ENCODE results near the gene SULT1C4.
"Not testable (repeated sequence)": the region's sequence is repeated elsewhere in the genome, so short reads cannot be mapped to it uniquely, and the experiment has no call there.

Gene SULT1C4

DNA sequence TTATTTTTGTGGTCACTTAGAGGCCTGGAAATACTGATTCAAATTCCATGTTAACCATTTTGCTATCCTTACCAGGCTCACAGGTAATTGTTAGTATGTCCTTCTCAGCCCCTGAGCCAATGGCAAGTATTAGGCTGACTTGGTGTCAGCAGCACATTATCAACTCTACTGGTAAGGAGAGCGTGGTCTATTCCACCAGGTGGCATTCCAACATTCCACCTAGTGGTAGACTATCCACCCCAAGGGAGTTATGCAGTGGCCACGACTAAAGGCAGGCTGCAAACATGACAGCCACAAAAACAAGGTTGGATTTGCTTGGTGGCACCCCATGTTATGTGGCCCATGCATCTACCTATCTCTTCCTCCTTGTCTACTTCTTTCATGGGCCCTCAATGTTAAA is 39.5 kb downstream of the SULT1C4 start:
- Histone ChIP-seq H3K4me3 (ENCODE audit: low read depth in 1 of 2, low read length in 2 of 2) (no peak overlapping the region), H3K27me3 (ENCODE audit: low read depth, low read length) (no peaks in the 10 kb centered on the region), H3K36me3 (ENCODE audit: control insufficient read depth in 1 of 2, insufficient read depth in 2 of 2, low read length in 2 of 2) (no peaks in the 10 kb centered on the region), H3K27ac (ENCODE audit: low read length) (no peak overlapping the region), H3K9me3 (ENCODE audit: control insufficient read depth in 1 of 2, low read length in 2 of 2) (no peaks in the 10 kb centered on the region), H3K4me1 (ENCODE audit: control insufficient read depth in 1 of 2, insufficient read depth in 2 of 2, low read length in 2 of 2) (no peaks in the 10 kb centered on the region)

DNA sequence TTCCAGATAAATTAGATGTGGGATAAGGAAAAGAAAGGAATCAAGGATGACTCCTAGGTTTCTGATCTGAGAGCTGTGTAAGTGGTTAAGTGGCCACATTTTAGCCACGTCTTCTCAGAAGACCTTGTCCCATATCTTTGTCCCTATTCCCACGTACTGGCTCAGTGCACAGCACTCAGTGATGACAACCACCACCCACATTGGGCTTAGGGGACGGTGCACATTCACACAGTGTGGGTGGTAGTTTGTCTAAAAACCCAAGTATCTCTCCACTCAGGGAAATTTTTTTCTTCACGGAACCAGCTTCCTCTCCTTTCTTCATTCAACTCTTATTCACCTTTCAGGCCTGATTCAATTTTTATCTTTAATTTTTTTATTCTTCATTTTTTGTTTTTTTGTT is 40.7 kb downstream of the SULT1C4 start:
- Histone ChIP-seq H3K27ac (ENCODE audit: low read length) (no peak overlapping the region), H3K36me3 (ENCODE audit: control insufficient read depth in 1 of 2, insufficient read depth in 2 of 2, low read length in 2 of 2) (no peaks in the 10 kb centered on the region), H3K4me3 (ENCODE audit: low read depth in 1 of 2, low read length in 2 of 2) (no peak overlapping the region), H3K9me3 (ENCODE audit: control insufficient read depth in 1 of 2, low read length in 2 of 2) (no peaks in the 10 kb centered on the region), H3K4me1 (ENCODE audit: control insufficient read depth in 1 of 2, insufficient read depth in 2 of 2, low read length in 2 of 2) (no peaks in the 10 kb centered on the region), H3K27me3 (ENCODE audit: low read depth, low read length) (no peaks in the 10 kb centered on the region)

DNA sequence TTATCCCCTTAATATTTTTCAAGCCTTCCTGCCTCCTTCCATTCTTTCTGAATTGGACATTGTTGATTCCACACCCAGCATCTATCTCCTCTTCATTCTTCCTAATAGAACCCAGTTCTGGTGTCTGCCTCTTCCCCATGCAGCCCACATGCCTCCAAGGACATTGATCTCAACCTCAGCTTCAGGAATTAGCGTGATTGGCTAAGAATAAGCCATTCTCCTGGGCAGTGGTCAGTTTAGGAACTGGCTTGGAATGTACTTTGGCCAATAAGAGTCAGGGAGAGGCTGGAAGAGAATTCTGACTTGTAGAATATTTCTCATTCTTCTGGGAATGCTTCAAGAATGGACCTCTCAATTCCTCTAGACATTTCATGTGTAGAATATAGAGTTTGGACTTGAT is 45.3 kb downstream of the SULT1C4 start:
- no peaks in the 10 kb centered on the region for H3K4me1 ChIP-seq (ENCODE audit: control insufficient read depth in 1 of 2, insufficient read depth in 2 of 2, low read length in 2 of 2)
- H3K36me3 ChIP-seq (ENCODE audit: control insufficient read depth in 1 of 2, insufficient read depth in 2 of 2, low read length in 2 of 2) = no peaks in the 10 kb centered on the region
- no peak overlapping the region for H3K4me3 ChIP-seq (ENCODE audit: low read depth in 1 of 2, low read length in 2 of 2)
- no peaks in the 10 kb centered on the region for H3K9me3 ChIP-seq (ENCODE audit: control insufficient read depth in 1 of 2, low read length in 2 of 2)
- H3K27ac ChIP-seq (ENCODE audit: low read length) = no peak overlapping the region
- H3K27me3 ChIP-seq (ENCODE audit: low read depth, low read length) = no peaks in the 10 kb centered on the region

DNA sequence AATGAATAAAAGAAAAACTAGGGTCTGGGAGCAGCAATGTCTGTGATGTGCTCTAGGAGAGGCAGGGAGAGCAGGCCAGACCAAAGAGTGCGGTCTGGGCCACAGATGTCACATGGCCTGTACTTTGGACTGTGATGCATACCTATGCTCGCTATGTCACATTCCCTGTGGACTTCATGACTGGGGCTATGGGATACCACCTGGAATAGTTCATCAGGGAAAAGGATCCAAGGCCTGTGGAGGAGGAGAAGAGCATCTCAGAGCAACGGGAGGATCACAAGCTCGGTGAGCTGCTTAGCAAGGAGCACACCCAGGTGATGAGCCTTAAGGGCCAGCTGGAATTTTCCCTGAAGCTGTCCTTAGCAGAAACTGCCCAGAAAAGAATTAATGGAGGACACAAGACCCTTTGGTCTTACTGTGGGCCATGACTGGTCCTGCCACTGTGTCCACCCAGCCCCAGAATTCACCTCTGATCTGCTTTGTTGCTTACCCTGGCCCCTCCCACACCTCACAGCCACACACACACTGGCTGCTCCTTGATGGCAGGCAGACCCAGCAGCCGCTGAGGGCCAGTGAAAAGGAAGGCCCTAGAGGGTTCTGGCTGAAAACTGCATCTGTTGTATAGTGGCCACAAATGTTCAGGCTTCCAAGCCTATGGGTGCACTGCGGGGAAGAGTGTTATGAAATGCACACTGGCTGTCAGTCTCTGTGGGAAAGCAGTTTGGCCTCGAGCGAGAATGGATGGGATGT is 45.9 kb downstream of the SULT1C4 start:
- Histone ChIP-seq H3K27ac (ENCODE audit: low read length) (no peak overlapping the region), H3K4me3 (ENCODE audit: low read depth in 1 of 2, low read length in 2 of 2) (no peak overlapping the region), H3K9me3 (ENCODE audit: control insufficient read depth in 1 of 2, low read length in 2 of 2) (no peaks in the 10 kb centered on the region), H3K27me3 (ENCODE audit: low read depth, low read length) (no peaks in the 10 kb centered on the region), H3K36me3 (ENCODE audit: control insufficient read depth in 1 of 2, insufficient read depth in 2 of 2, low read length in 2 of 2) (no peaks in the 10 kb centered on the region), H3K4me1 (ENCODE audit: control insufficient read depth in 1 of 2, insufficient read depth in 2 of 2, low read length in 2 of 2) (no peaks in the 10 kb centered on the region)

DNA sequence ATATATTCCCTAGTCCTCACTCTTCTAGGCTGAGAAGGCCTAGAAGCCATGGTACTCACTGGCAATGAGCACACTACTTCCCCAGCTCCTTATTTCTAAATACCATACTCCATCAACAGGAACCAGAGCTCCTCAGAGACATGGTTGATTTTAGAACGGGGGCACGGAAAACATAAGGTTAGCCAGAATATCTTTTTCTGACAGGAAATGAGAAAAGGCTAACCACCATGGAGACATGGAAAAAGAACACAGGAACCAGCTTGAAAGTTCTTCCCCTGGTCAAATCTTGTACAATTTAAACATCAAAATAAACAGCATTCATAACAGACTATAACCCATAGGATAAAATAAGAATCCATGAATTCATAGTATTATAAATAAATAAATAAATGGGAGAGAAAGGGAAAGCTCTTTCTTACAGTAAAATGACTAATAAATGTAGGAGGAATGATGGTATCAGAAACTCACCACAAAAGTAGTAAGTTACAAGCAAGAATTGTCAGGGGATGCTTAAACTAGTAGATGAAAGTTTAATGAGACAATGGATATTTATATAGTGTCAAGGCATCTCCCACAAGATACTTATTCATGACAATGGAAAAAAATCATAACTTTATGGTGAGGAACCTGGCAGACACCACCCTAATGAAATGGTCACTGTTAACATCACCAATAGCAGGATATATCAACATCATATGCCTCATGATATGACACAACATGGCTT is 50.7 kb downstream of the SULT1C4 start:
- no peaks in the 10 kb centered on the region for H3K9me3 ChIP-seq (ENCODE audit: control insufficient read depth in 1 of 2, low read length in 2 of 2)
- H3K27me3 ChIP-seq (ENCODE audit: low read depth, low read length) = no peaks in the 10 kb centered on the region
- no peak overlapping the region for H3K4me3 ChIP-seq (ENCODE audit: low read depth in 1 of 2, low read length in 2 of 2)
- H3K36me3 ChIP-seq (ENCODE audit: control insufficient read depth in 1 of 2, insufficient read depth in 2 of 2, low read length in 2 of 2) = no peaks in the 10 kb centered on the region
- H3K4me1 ChIP-seq (ENCODE audit: control insufficient read depth in 1 of 2, insufficient read depth in 2 of 2, low read length in 2 of 2) = no peaks in the 10 kb centered on the region
- no peak overlapping the region for H3K27ac ChIP-seq (ENCODE audit: low read length)

DNA sequence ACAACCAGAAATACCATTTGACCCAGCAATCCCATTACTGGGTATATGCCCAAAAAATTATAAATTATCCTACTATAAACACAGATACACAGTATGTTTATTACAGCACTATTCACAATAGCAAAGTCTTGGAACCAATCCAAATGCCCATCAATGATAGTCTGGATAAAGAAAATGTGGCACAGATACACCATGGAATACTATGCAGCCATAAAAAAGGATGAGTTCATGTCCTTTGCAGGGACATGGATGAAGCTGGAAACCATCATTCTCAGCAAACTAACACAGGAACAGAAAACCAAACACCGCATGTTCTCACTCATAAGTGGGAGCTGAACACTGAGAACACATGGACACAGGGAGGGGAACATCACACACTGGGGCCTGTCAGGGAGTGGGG is 57.8 kb downstream of the SULT1C4 start:
- not testable (repeated sequence) for H3K9me3 ChIP-seq (ENCODE audit: control insufficient read depth in 1 of 2, low read length in 2 of 2); H3K27ac ChIP-seq (ENCODE audit: low read length); H3K27me3 ChIP-seq (ENCODE audit: low read depth, low read length); H3K36me3 ChIP-seq (ENCODE audit: control insufficient read depth in 1 of 2, insufficient read depth in 2 of 2, low read length in 2 of 2); H3K4me3 ChIP-seq (ENCODE audit: low read depth in 1 of 2, low read length in 2 of 2); H3K4me1 ChIP-seq (ENCODE audit: control insufficient read depth in 1 of 2, insufficient read depth in 2 of 2, low read length in 2 of 2)

DNA sequence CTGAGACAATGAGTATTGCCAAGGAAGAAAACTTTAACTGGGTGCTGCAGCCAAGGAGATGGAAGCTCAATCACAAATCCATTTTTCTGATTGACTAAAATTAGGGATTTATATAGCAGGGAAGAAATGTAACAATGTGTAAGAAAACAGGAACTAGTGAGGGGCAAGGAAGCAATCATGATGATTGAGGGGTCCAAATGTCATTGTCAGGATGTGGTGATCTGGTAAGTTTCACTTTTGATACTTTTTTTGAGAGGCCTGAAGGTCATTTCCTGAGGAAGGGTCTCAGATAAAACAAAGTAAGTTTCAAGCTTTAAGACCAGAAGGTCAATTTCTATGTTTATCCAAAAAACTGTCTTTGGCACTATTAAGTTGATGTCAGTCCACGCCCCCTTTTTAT is 59.2 kb downstream of the SULT1C4 start:
- Histone ChIP-seq H3K9me3 (ENCODE audit: control insufficient read depth in 1 of 2, low read length in 2 of 2) (no peaks in the 10 kb centered on the region), H3K27me3 (ENCODE audit: low read depth, low read length) (no peaks in the 10 kb centered on the region), H3K27ac (ENCODE audit: low read length) (no peak overlapping the region), H3K36me3 (ENCODE audit: control insufficient read depth in 1 of 2, insufficient read depth in 2 of 2, low read length in 2 of 2) (no peaks in the 10 kb centered on the region), H3K4me1 (ENCODE audit: control insufficient read depth in 1 of 2, insufficient read depth in 2 of 2, low read length in 2 of 2) (no peaks in the 10 kb centered on the region), H3K4me3 (ENCODE audit: low read depth in 1 of 2, low read length in 2 of 2) (no peak overlapping the region)

Measured in muscle layer of duodenum (tissue), 2 donors.